Common myeloid progenitor, CD34-positive (primary cell): ENCODE results near the gene SAFB.

ENCODE experiments used
- CTCF ChIA-PET: fragments of 350-600 bp; sonication (Branson Sonifier 250); formaldehyde crosslinking; loops from one replicate; lab custom pipeline; 2021; ENCODE audit warnings: antibody characterized with exemption; lab: Charles Lee
- POLR2A ChIA-PET: fragments of 350-600 bp; sonication (Branson Sonifier 250); formaldehyde crosslinking; loops from one replicate; lab custom pipeline; 2021; ENCODE audit warnings: antibody characterized with exemption; lab: Charles Lee
- DNase-seq, 3 donors: peaks; one replicate each; pipeline versions ENCODE4 v3.0.0 to v3.0.0-alpha.2; 2013
- H3K27ac ChIP-seq, 2 experiments: 1 replicate in 1 of 2; 2 replicates in 1 of 2; pipeline ENCODE4 v1.7.0; 2013; ENCODE audit warnings: inconsistent platforms in 2 of 2, low read length in 2 of 2, mild to moderate bottlenecking in 2 of 2, low read depth in 1 of 2, moderate library complexity in 1 of 2; ENCODE audit not compliant: severe bottlenecking in 2 of 2, insufficient read depth in 1 of 2, poor library complexity in 1 of 2
- H3K27me3 ChIP-seq, 5 experiments: replicated peaks in 2 of 5; 1 replicate in 3 of 5; 2 replicates in 2 of 5; pipeline versions ENCODE4 v1.6.1 to v1.7.0; 2013; ENCODE audit warnings: low read length in 4 of 5, mild to moderate bottlenecking in 2 of 5, moderate library complexity in 2 of 5, inconsistent platforms in 1 of 5; ENCODE audit not compliant: insufficient read depth in 5 of 5, control insufficient read depth in 4 of 5
- H3K36me3 ChIP-seq, 4 experiments: 1 replicate in 2 of 4; 2 replicates in 2 of 4; pipeline versions ENCODE4 v1.6.1 to v1.7.0; 2013; ENCODE audit warnings: low read length in 3 of 4, control low read depth in 1 of 4, mild to moderate bottlenecking in 1 of 4; ENCODE audit not compliant: control insufficient read depth in 4 of 4, insufficient read depth in 4 of 4
- H3K4me1 ChIP-seq, 4 experiments: 1 replicate in 3 of 4; 2 replicates in 1 of 4; pipeline versions ENCODE4 v1.6.1 to v1.7.1; 2013; ENCODE audit warnings: low read length in 3 of 4, mild to moderate bottlenecking in 3 of 4, control low read depth in 1 of 4, inconsistent platforms in 1 of 4, moderate library complexity in 1 of 4; ENCODE audit not compliant: control insufficient read depth in 4 of 4, insufficient read depth in 4 of 4; ENCODE audit errors: control extremely low read depth in 1 of 4
- H3K4me3 ChIP-seq, 7 experiments: 1 replicate in 4 of 7; 2 replicates in 3 of 7; pipeline versions ENCODE4 v1.5.1 to v1.7.0; 2013; ENCODE audit warnings: mild to moderate bottlenecking in 7 of 7, low read length in 6 of 7, moderate library complexity in 6 of 7, inconsistent platforms in 2 of 7, low read depth in 2 of 7, control low read depth in 1 of 7; ENCODE audit not compliant: insufficient read depth in 4 of 7, control insufficient read depth in 1 of 7; ENCODE audit errors: extremely low read depth in 1 of 7
- H3K9me3 ChIP-seq, 5 experiments: 1 replicate in 4 of 5; 2 replicates in 1 of 5; pipeline versions ENCODE4 v1.6.1 to v1.7.1; 2013; ENCODE audit warnings: low read length in 4 of 5, mild to moderate bottlenecking in 2 of 5, inconsistent platforms in 1 of 5, low read depth in 1 of 5, moderate library complexity in 1 of 5; ENCODE audit not compliant: control insufficient read depth in 4 of 5, insufficient read depth in 2 of 5; ENCODE audit errors: control extremely low read depth in 1 of 5
- WGBS: methylation state at CpG from one replicate; pipeline ENCODE4 v1.1.5; 2013; ENCODE audit not compliant: insufficient coverage; 5-methylcytosine and 5-hydroxymethylcytosine counted together

Gene SAFB

DNA sequence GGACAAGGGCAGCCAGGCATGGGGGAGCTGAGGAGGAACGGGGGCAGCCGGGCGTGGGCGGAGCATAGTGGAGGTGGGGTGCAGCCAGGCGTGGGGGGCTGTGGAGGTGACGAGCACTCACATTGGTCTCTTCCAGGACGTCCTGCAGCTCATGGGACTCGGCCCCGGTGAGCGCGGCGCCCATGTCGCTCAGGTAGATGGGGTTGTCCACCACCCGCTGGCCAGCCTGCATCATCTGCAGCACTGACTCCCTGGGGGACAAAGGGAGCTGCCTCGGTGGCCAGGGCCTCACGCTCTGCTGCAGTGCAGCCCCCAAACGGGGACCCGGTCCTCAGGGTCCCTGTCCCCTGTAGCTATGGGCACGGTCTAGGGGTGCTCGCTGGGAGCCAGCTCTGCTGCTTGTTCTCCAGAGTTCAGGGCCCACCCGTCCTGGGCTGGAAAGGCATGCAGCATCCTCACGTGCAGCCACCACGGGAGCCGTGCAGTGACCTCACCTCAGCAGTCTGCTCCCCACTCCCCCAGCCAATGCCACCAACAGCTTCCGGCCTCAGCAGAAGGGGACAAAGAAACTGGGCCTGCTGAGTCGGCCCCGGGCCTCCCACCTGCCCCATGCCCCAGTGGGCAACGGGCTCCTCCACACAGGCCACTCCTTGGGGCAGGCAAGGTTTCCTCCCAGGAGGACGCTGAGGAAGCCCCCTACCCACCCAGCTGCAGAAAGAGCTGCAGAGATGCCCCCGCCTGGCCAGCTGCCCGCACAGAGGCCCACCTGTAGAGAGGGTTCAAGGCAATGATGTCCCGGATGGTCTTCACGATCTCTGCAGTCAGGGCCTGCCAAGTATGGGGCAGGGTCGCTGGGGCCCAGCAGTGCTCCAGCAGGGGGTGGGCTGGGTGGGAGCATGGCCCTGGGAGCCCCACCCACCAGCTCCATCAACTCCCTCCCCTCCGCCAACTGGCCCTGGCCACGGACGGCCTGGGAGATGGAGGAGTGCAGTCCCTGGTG is 85.0 kb downstream of the SAFB start:
- POLR2A ChIA-PET, result interaction anchor here (1.0 kb wide), 1 partner anchor 12 kb away, joined by 4 read pairs; the partner anchor contains the start of gene LONP1
- 98% methylated on average over 24 of the region's 37 CpGs for whole genome bisulfite sequencing
- H3K36me3 ChIP-seq, result peaks cover 22 to 83% (median 65%) of the 10 kb centered on the region in 4 experiments
- CTCF ChIA-PET, result no interaction called here
- no peak for DNase-seq
- H3K27me3 ChIP-seq, result no peaks in the 10 kb centered on the region
- H3K27ac ChIP-seq, result no peak overlapping the region
- H3K4me1 ChIP-seq, result no peaks in the 10 kb centered on the region
- no peaks in the 10 kb centered on the region for H3K9me3 ChIP-seq
- no peak overlapping the region for H3K4me3 ChIP-seq

GRCh38 chr19:5711025-5711424 is 88.1 kb downstream of the SAFB start:
- Histone ChIP-seq H3K4me1 (no peaks in the 10 kb centered on the region), H3K9me3 (no peaks in the 10 kb centered on the region), H3K27me3 (no peaks in the 10 kb centered on the region), H3K36me3 (peaks cover 16 to 70% (median 49%) of the 10 kb centered on the region in 4 experiments), H3K27ac (no peak overlapping the region), H3K4me3 (no peak overlapping the region)
- ChIA-PET CTCF (interaction anchor here (0.8 to 2.8 kb wide), 4 partner anchors 10 to 95 kb away, joined by 3 to 10 read pairs (median 4); partner anchors contain the start of gene RPL36), POLR2A (interaction anchor here (1.1 to 1.4 kb wide), 2 partner anchors 9 to 15 kb away, joined by 3 to 5 read pairs; partner anchors contain the start of genes CATSPERD and LONP1)
- DNase-seq, result no peak
- WGBS, result 100% methylated on average over 4 of the region's 8 CpGs

GRCh38 chr19:5711713-5712161 is 88.9 kb downstream of the SAFB start:
- DNase-seq, result no peak
- ChIA-PET CTCF (interaction anchor here (0.8 to 2.8 kb wide), 5 partner anchors 11 to 115 kb away, joined by 3 to 10 read pairs (median 4); partner anchors contain the start of gene RPL36), POLR2A (interaction anchor here (1.1 to 1.4 kb wide), 2 partner anchors 8 to 15 kb away, joined by 3 to 5 read pairs; partner anchors contain the start of genes CATSPERD and LONP1)
- Histone ChIP-seq H3K4me1 (no peaks in the 10 kb centered on the region), H3K27ac (no peak overlapping the region), H3K36me3 (peaks cover 13 to 65% (median 44%) of the 10 kb centered on the region in 4 experiments), H3K27me3 (no peaks in the 10 kb centered on the region), H3K4me3 (no peak overlapping the region), H3K9me3 (no peaks in the 10 kb centered on the region)
- 96% methylated on average over 25 of the region's 25 CpGs for WGBS

GRCh38 chr19:5713228-5713627 is 90.3 kb downstream of the SAFB start:
- no peaks in the 10 kb centered on the region for H3K9me3 ChIP-seq
- no peak for DNase-seq
- ChIA-PET POLR2A (interaction anchor here (1.2 kb wide), 1 partner anchor 16 kb away, joined by 3 read pairs; no protein-coding TSS in a partner anchor), CTCF (interaction anchor here (1.0 to 1.5 kb wide), 3 partner anchors 9 to 117 kb away, joined by 3 read pairs; no protein-coding TSS in a partner anchor)
- no peaks in the 10 kb centered on the region for H3K27me3 ChIP-seq
- H3K36me3 ChIP-seq, result peaks cover 13 to 60% (median 38%) of the 10 kb centered on the region in 4 experiments
- 94% methylated on average over 9 of the region's 9 CpGs for WGBS
- H3K4me1 ChIP-seq, result peaks cover 0 to 10% (median 3%) of the 10 kb centered on the region in 4 experiments
- H3K4me3 ChIP-seq, result no peak overlapping the region
- H3K27ac ChIP-seq, result no peak overlapping the region

GRCh38 chr19:5714816-5715215 is 91.9 kb downstream of the SAFB start:
- H3K27ac ChIP-seq, result no peak overlapping the region
- H3K9me3 ChIP-seq, result no peaks in the 10 kb centered on the region
- POLR2A ChIA-PET, result no interaction called here
- no peak for DNase-seq
- peaks cover 4 to 21% (median 15%) of the 10 kb centered on the region in 4 experiments for H3K4me1 ChIP-seq
- CTCF ChIA-PET, result interaction anchor here (1.2 to 1.6 kb wide), 2 partner anchors 8 to 25 kb away, joined by 3 to 4 read pairs; partner anchors contain the start of gene RPL36
- no peaks in the 10 kb centered on the region for H3K27me3 ChIP-seq
- WGBS, result 99% methylated on average over 10 of the region's 10 CpGs
- H3K36me3 ChIP-seq, result peaks cover 13 to 52% (median 33%) of the 10 kb centered on the region in 4 experiments
- no peak overlapping the region for H3K4me3 ChIP-seq

DNA sequence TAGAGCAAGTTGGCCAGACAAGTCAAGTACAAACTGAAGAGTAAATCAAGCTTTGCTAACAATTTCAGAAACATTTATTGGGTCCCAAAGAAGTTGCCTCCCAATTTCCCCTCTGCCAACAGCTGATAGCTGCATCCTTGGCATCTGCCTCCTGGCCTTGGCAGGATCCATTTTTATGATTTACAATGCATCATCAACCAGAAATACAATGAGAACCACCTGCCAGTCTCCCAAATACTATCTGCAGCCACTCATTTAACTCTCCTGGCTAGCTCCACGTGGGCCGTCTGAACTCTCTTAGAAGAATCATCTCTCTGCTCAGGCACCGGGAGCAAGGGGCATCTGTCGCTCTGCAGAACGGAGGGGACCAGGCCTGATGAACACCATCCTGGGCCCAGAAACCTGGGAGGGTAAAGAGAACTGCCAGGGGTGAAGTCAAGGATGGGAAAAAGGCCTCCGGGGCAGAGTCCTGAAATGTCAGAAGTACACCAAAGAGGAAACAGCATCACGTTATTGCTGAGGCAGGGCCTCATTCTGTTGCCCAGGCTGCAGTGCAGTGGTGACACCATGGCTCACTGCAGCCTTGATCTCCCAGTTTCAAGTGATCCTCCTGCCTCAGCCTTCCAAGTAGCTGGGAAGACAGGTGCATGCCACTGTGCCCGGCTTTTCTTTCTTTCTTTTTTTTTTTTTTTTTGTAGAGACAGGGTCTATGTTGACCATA is 94.5 kb downstream of the SAFB start:
- no peaks in the 10 kb centered on the region for H3K9me3 ChIP-seq
- H3K27me3 ChIP-seq, result no peaks in the 10 kb centered on the region
- POLR2A ChIA-PET, result interaction anchor here (0.9 kb wide), 1 partner anchor 26 kb away, joined by 3 read pairs; no protein-coding TSS in a partner anchor
- H3K27ac ChIP-seq, result peak overlapping the region in 1 of 2 experiments; percentile 93
- H3K4me1 ChIP-seq, result peaks cover 4 to 26% (median 18%) of the 10 kb centered on the region in 4 experiments
- CTCF ChIA-PET, result interaction anchor here (1.5 kb wide), 1 partner anchor 28 kb away, joined by 5 read pairs; the partner anchor contains the start of gene RPL36
- H3K36me3 ChIP-seq, result peaks cover under 1 to 31% (median 15%) of the 10 kb centered on the region in 4 experiments
- WGBS, result 93% methylated on average over 8 of the region's 8 CpGs
- no peak overlapping the region for H3K4me3 ChIP-seq
- DNase-seq, result no peak
